Fibroblast of mammary gland (primary cell): ENCODE data around the gene SMIM41.

Source experiments
- DNase-seq: peaks from one replicate; pipeline ENCODE4 v3.0.0-alpha.2; 2010; ENCODE audit warnings: low read depth
- H3K4me3 ChIP-seq: 2 replicates; pipeline ENCODE4 v1.5.1; 2011; ENCODE audit warnings: low read depth, mild to moderate bottlenecking, low read length, moderate library complexity; ENCODE audit not compliant: control insufficient read depth
- TF ChIP-seq, protein P1 (sequence below): conservative IDR thresholded peaks from 2 replicates; pipeline ENCODE4 v1.5.1; 2011; ENCODE audit warnings: low read depth, low read length, inconsistent platforms; ENCODE audit not compliant: control insufficient read depth, insufficient read depth

The SMIM41 gene

GRCh38 chr12:52086366-52086765 lies 6.9 kb downstream of the SMIM41 start:
- DNase-seq = peak; percentile 45
- TF ChIP-seq, protein P1, sequence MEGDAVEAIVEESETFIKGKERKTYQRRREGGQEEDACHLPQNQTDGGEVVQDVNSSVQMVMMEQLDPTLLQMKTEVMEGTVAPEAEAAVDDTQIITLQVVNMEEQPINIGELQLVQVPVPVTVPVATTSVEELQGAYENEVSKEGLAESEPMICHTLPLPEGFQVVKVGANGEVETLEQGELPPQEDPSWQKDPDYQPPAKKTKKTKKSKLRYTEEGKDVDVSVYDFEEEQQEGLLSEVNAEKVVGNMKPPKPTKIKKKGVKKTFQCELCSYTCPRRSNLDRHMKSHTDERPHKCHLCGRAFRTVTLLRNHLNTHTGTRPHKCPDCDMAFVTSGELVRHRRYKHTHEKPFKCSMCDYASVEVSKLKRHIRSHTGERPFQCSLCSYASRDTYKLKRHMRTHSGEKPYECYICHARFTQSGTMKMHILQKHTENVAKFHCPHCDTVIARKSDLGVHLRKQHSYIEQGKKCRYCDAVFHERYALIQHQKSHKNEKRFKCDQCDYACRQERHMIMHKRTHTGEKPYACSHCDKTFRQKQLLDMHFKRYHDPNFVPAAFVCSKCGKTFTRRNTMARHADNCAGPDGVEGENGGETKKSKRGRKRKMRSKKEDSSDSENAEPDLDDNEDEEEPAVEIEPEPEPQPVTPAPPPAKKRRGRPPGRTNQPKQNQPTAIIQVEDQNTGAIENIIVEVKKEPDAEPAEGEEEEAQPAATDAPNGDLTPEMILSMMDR = no peak
- H3K4me3 ChIP-seq = no peak overlapping the region

GRCh38 chr12:52086944-52087835 lies 7.7 kb downstream of the SMIM41 start:
- no peak for DNase-seq
- TF ChIP-seq, protein P1 = no peak
- no peak overlapping the region for H3K4me3 ChIP-seq

DNA sequence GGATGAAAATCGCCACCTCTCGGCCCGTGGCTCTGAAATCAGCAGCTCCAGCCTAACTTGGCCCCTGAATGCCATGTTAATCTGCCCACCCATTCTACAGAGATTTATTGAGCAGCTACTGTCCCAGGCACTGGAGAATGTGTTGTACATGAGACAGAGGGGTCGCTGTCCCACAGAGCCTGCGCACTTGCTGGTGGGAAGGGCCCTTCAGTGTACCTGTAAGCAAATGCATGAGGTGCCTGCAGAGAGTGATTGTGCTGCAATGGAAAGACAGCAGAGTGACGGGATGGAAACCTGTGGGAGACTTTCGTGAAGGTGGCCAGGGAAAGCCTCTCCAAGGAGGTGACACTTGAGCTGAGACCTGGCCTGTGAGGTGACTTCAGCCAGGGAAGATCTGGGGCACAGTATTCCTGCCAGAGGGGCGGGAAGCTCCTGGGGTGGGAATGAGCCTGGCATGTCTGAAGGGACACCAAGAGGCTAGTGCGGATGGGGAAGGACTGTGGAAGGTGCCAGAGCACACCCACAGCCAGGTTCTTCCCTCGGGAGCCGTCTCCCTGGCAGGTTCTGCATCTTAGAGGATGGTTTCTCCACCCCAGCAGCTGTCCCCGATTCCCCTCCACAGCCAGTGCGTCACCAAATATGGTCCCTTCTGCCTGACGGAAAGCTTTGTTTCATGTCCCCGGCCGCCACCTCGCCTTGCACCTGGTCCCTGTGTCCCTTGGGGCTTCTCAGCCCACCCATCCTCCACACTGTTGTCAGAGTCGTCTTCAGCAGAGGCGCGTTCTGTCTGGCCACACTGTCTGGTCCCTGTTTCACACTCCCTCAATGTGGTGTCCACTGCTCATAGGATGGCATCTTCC lies 8.7 kb downstream of the SMIM41 start:
- DNase-seq = no peak
- no peak overlapping the region for H3K4me3 ChIP-seq
- TF ChIP-seq, protein P1 = no peak

DNA sequence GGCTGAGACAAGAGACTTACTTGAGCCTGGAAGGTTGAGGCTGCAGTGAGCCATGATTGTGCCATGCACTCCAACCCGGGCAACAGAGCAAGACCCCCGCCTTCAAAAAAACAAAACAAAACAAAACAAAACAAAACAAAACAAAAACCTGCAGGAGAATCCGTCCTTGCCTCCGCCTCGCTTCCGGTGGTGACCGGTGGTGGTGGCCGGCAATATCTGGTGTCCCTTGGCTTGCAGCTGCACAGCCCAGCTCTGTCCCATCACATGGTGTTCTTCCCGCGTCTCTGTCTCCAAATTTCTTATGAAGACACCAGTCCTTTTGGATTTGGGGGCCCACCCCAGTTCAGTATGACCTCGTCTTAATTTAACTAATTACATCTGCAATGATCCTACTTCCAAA lies 10.0 kb downstream of the SMIM41 start:
- no peak overlapping the region for H3K4me3 ChIP-seq
- TF ChIP-seq, protein P1 = no peak
- no peak for DNase-seq

- H3K4me3 ChIP-seq = no peak overlapping the region
- TF ChIP-seq, protein P1 = no peak
- DNase-seq = no peak
Observed at GRCh38 chr12:52090291-52090690, 10.8 kb downstream of the SMIM41 start.

GRCh38 chr12:52091061-52091460 lies 11.6 kb downstream of the SMIM41 start:
- H3K4me3 ChIP-seq = no peak overlapping the region
- TF ChIP-seq, protein P1 = no peak
- DNase-seq = no peak
